ENCODE results near the gene SLC35A2.

SLC35A2 gene

DNA sequence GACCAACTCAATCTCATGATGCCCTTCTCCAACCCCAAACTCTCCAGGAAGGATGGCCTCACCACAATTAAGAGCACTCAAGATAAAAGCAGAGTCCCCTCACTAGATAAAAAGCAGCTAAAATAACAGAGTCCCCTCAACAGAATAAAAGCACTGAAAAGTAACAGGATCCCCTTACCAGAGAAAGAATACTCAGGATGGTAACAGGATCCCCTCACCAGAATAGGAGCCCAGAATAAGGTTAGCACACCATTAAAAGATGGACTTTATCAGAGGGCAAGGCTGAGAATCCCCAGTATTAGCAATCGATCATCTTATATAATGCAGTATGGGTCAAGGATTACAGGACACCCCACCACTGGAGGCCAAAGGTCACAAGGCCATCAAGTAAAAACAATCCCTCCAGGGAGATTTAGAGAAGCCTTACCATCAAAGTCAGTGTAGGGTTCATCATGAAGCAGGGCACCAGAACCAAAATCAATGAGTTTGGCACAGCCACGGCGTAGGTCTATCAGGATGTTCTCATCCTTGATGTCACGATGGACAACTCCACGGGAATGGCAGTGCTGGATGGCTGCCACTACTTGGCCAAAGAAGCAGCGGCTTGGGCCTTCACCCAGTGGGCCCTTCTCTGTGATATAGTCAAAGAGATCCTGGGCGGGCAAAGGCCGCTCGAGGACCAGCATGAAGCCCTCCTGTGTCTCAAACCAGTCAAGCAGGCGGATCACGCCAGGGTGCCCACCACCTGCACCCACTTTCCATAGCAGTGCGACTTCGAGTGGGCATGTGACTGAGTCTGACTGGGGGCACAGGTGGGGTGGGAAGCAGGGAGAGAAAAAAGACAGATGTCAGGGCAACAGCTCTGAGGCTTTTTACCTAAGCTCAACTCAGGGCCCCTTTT is 3.4 kb upstream of the SLC35A2 start:
- Histone ChIP-seq H3K4me1 (ENCODE audit: low read length) (peaks cover 47% of the 10 kb centered on the region), H3K9me3 (ENCODE audit: insufficient read depth, low read length) (no peaks in the 10 kb centered on the region), H3K27me3 (ENCODE audit: low read depth, low read length) (no peaks in the 10 kb centered on the region), H3K36me3 (replicated peaks; ENCODE audit: low read depth, low read length) (peaks cover 65% of the 10 kb centered on the region), H3K4me3 (ENCODE audit: low read length) (peak overlapping the region; percentile 100), H3K27ac (ENCODE audit: low read length) (peak overlapping the region; percentile 98), H3K9ac (ENCODE audit: low read length) (peak overlapping the region; percentile 99), H3K79me2 (ENCODE audit: low read length) (peaks cover 83% of the 10 kb centered on the region), H2AFZ (ENCODE audit: low read depth, low read length) (no peak overlapping the region), H4K20me1 (ENCODE audit: insufficient read depth, low read length) (peaks cover 60% of the 10 kb centered on the region), H3K4me2 (ENCODE audit: low read length) (peak overlapping the region; percentile 94)
- no peak for TF ChIP-seq EZH2phosphoT487 (IDR thresholded peaks at IDR 0.05; ENCODE audit: low read depth)
- TF ChIP-seq, protein P1, sequence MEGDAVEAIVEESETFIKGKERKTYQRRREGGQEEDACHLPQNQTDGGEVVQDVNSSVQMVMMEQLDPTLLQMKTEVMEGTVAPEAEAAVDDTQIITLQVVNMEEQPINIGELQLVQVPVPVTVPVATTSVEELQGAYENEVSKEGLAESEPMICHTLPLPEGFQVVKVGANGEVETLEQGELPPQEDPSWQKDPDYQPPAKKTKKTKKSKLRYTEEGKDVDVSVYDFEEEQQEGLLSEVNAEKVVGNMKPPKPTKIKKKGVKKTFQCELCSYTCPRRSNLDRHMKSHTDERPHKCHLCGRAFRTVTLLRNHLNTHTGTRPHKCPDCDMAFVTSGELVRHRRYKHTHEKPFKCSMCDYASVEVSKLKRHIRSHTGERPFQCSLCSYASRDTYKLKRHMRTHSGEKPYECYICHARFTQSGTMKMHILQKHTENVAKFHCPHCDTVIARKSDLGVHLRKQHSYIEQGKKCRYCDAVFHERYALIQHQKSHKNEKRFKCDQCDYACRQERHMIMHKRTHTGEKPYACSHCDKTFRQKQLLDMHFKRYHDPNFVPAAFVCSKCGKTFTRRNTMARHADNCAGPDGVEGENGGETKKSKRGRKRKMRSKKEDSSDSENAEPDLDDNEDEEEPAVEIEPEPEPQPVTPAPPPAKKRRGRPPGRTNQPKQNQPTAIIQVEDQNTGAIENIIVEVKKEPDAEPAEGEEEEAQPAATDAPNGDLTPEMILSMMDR (IDR thresholded peaks at IDR 0.05; ENCODE audit: low read depth, low read length): no peak

GRCh38 chrX:48913605-48914366 is 2.3 kb upstream of the SLC35A2 start:
- TF ChIP-seq EZH2phosphoT487 (IDR thresholded peaks at IDR 0.05; ENCODE audit: low read depth): no peak
- TF ChIP-seq, protein P1 (IDR thresholded peaks at IDR 0.05; ENCODE audit: low read depth, low read length): no peak
- peak overlapping the region; percentile 94 for H3K4me2 ChIP-seq (ENCODE audit: low read length)
- no peaks in the 10 kb centered on the region for H3K9me3 ChIP-seq (ENCODE audit: insufficient read depth, low read length)
- H2AFZ ChIP-seq (ENCODE audit: low read depth, low read length): no peak overlapping the region
- H3K36me3 ChIP-seq (replicated peaks; ENCODE audit: low read depth, low read length): peaks cover 63% of the 10 kb centered on the region
- H4K20me1 ChIP-seq (ENCODE audit: insufficient read depth, low read length): peaks cover 60% of the 10 kb centered on the region
- H3K27ac ChIP-seq (ENCODE audit: low read length): peak overlapping the region; percentile 98
- peak overlapping the region; percentile 100 for H3K4me3 ChIP-seq (ENCODE audit: low read length)
- H3K79me2 ChIP-seq (ENCODE audit: low read length): peaks cover 74% of the 10 kb centered on the region
- H3K27me3 ChIP-seq (ENCODE audit: low read depth, low read length): no peaks in the 10 kb centered on the region
- peaks cover 45% of the 10 kb centered on the region for H3K4me1 ChIP-seq (ENCODE audit: low read length)
- H3K9ac ChIP-seq (ENCODE audit: low read length): peak overlapping the region; percentile 99

DNA sequence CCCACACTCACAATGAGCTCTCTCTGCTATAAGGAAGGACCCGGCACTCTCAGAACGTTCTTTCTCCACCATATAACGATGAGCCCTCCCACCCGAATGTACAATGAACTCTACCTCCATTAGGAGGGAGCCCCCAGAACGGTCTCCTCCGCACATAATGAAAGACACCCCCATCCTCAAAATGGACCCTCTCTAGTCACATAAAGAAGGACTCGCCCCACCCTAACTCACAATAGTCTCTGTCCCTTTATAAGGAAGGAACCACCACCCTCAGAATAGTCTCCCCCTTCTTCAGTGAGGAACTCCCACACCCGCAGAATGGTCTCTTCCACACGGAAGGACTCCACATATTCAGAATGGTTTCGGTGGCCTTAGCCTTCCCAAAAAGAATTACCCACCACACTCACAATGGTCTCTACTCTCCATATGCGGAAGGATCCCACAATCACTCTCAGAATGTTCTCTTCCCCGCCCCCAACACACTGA is 477 bp downstream of the SLC35A2 start:
- Histone ChIP-seq H3K9ac (ENCODE audit: low read length) (peak overlapping the region; percentile 99), H3K4me1 (ENCODE audit: low read length) (peaks cover 42% of the 10 kb centered on the region), H3K4me2 (ENCODE audit: low read length) (peak overlapping the region; percentile 94), H3K79me2 (ENCODE audit: low read length) (peaks cover 46% of the 10 kb centered on the region), H3K36me3 (replicated peaks; ENCODE audit: low read depth, low read length) (peaks cover 39% of the 10 kb centered on the region), H2AFZ (ENCODE audit: low read depth, low read length) (no peak overlapping the region), H3K9me3 (ENCODE audit: insufficient read depth, low read length) (no peaks in the 10 kb centered on the region), H3K4me3 (ENCODE audit: low read length) (peak overlapping the region; percentile 100), H3K27me3 (ENCODE audit: low read depth, low read length) (no peaks in the 10 kb centered on the region), H3K27ac (ENCODE audit: low read length) (peak overlapping the region; percentile 98), H4K20me1 (ENCODE audit: insufficient read depth, low read length) (peaks cover 37% of the 10 kb centered on the region)
- TF ChIP-seq, protein P1 (IDR thresholded peaks at IDR 0.05; ENCODE audit: low read depth, low read length): no peak
- no peak for TF ChIP-seq EZH2phosphoT487 (IDR thresholded peaks at IDR 0.05; ENCODE audit: low read depth)
